ENCODE data around the gene CDH24. TPM values are rescaled to one million over a fixed set of nuclear protein-coding genes. Genes with fewer than 3 reads are reported as not detected.

CDH24 gene
- total RNA-seq, 6 experiments from 2014 or later = 0.26 to 0.74 (median 0.54) TPM

- H3K27ac ChIP-seq = peak within 1 kb of the TSS; percentile 95 to 99 (median 97)
- intact Hi-C loops (cut with DNase I) = no loop called here
- 0% methylated on average over 3 of the region's 55 CpGs for WGBS (ENCODE audit: insufficient coverage, low coverage, low lambda C conversion rate, missing lambda C conversion rate)
- H3K4me1 ChIP-seq = peaks cover 0 to 35% (median 8%) of the 10 kb centered on the region in 4 donors
- H3K36me3 ChIP-seq = peaks cover 6 to 41% (median 12%) of the 10 kb centered on the region in 4 donors
- peak within 1 kb of the TSS; percentile 79 to 91 (median 86) for H3K4me3 ChIP-seq
- DNase-seq (peak in 2 of 3 donors; percentile 76 to 98), ATAC-seq (peak; percentile 59 to 71 (median 70))
- peak; percentile 3 for TF ChIP-seq POLR2A (IDR thresholded peaks at IDR 0.05)
- no peak for TF ChIP-seq CTCF (IDR thresholded peaks at IDR 0.05)
- no peaks in the 10 kb centered on the region for H3K9me3 ChIP-seq
- H3K27me3 ChIP-seq = no peaks in the 10 kb centered on the region
Observed at GRCh38 chr14:23094666-23095195, 37.4 kb upstream of the CDH24 start, which contains the start of gene ACIN1. Gene ACIN1, minus strand, starts transcription at chr14:23095136. Its CDS starts 24 bp downstream, at chr14:23095112.

GRCh38 chr14:23093991-23094665 lies 36.8 kb upstream of the CDH24 start:
- DNase-seq (no peak), ATAC-seq (no peak)
- intact Hi-C loops (cut with DNase I) = no loop called here
- Histone ChIP-seq H3K36me3 (peaks cover 12 to 47% (median 17%) of the 10 kb centered on the region in 4 donors), H3K27ac (peak overlapping the region; percentile 95 to 99 (median 96)), H3K4me1 (peaks cover 0 to 29% (median 8%) of the 10 kb centered on the region in 4 donors), H3K9me3 (no peaks in the 10 kb centered on the region), H3K4me3 (peak overlapping the region; percentile 79 to 91 (median 86)), H3K27me3 (no peaks in the 10 kb centered on the region)
- no peak for TF ChIP-seq POLR2A (IDR thresholded peaks at IDR 0.05)
- TF ChIP-seq CTCF (IDR thresholded peaks at IDR 0.05) = no peak
- under 1% methylated on average over 14 of the region's 14 CpGs for WGBS (ENCODE audit: insufficient coverage, low coverage, low lambda C conversion rate, missing lambda C conversion rate)

GRCh38 chr14:23093526-23093925 lies 36.2 kb upstream of the CDH24 start:
- H3K4me1 ChIP-seq = peaks cover 0 to 25% (median 8%) of the 10 kb centered on the region in 4 donors
- H3K27me3 ChIP-seq = no peaks in the 10 kb centered on the region
- peaks cover 13 to 53% (median 21%) of the 10 kb centered on the region in 4 donors for H3K36me3 ChIP-seq
- DNase-seq = no peak
- intact Hi-C loops (cut with DNase I) = no loop called here
- 82% methylated on average over 2 of the region's 2 CpGs for WGBS (ENCODE audit: insufficient coverage, low coverage, low lambda C conversion rate, missing lambda C conversion rate)
- ATAC-seq = no peak
- peak overlapping the region in 2 of 3 donors; percentile 79 to 91 for H3K4me3 ChIP-seq
- no peak for TF ChIP-seq CTCF (IDR thresholded peaks at IDR 0.05)
- no peak overlapping the region for H3K27ac ChIP-seq
- H3K9me3 ChIP-seq = no peaks in the 10 kb centered on the region

GRCh38 chr14:23093104-23093503 lies 35.8 kb upstream of the CDH24 start:
- WGBS (ENCODE audit: insufficient coverage, low coverage, low lambda C conversion rate, missing lambda C conversion rate) = 71% methylated on average over 2 of the region's 2 CpGs
- H3K36me3 ChIP-seq = peaks cover 13 to 55% (median 20%) of the 10 kb centered on the region in 4 donors
- DNase-seq (no peak), ATAC-seq (no peak)
- H3K9me3 ChIP-seq = no peaks in the 10 kb centered on the region
- H3K4me3 ChIP-seq = no peak overlapping the region
- H3K27me3 ChIP-seq = no peaks in the 10 kb centered on the region
- no peak for TF ChIP-seq POLR2A (IDR thresholded peaks at IDR 0.05)
- H3K4me1 ChIP-seq = peaks cover 0 to 25% (median 8%) of the 10 kb centered on the region in 4 donors
- H3K27ac ChIP-seq = no peak overlapping the region
- intact Hi-C loops (cut with DNase I) = no loop called here

All from right lobe of liver (tissue), 6 donors.